ENCODE data around the gene SLC35C1.

GRCh38 chr11:45755281-45755859, 49.6 kb upstream of the SLC35C1 start:
- TF ChIP-seq, protein P1, sequence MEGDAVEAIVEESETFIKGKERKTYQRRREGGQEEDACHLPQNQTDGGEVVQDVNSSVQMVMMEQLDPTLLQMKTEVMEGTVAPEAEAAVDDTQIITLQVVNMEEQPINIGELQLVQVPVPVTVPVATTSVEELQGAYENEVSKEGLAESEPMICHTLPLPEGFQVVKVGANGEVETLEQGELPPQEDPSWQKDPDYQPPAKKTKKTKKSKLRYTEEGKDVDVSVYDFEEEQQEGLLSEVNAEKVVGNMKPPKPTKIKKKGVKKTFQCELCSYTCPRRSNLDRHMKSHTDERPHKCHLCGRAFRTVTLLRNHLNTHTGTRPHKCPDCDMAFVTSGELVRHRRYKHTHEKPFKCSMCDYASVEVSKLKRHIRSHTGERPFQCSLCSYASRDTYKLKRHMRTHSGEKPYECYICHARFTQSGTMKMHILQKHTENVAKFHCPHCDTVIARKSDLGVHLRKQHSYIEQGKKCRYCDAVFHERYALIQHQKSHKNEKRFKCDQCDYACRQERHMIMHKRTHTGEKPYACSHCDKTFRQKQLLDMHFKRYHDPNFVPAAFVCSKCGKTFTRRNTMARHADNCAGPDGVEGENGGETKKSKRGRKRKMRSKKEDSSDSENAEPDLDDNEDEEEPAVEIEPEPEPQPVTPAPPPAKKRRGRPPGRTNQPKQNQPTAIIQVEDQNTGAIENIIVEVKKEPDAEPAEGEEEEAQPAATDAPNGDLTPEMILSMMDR (IDR thresholded peaks at IDR 0.05; ENCODE audit: low read length), result no peak
- no peak for TF ChIP-seq EZH2 (optimal IDR thresholded peaks at IDR 0.05; ENCODE audit: low read depth, low read length)

All from MM.1S (cell line).